Ishikawa (cell line): ENCODE results near the gene ZNF253.

Source experiments
- CEBPB ChIP-seq: IDR thresholded peaks from 2 replicates; pipeline ENCODE4 v1.6.1; 2012
- CREB1 ChIP-seq: IDR thresholded peaks from 2 replicates; pipeline ENCODE4 v1.6.1; 2012; ENCODE audit warnings: low read depth
- EGR1 ChIP-seq: IDR thresholded peaks from 2 replicates; pipeline ENCODE4 v1.6.1; 2012
- EP300 ChIP-seq: IDR thresholded peaks from 2 replicates; pipeline ENCODE4 v1.6.1; 2012; ENCODE audit warnings: borderline replicate concordance
- FOXM1 ChIP-seq: IDR thresholded peaks from 2 replicates; pipeline ENCODE4 v1.6.1; 2012; ENCODE audit warnings: low read depth, borderline replicate concordance
- NFIC ChIP-seq: IDR thresholded peaks from 2 replicates; pipeline ENCODE4 v1.6.1; 2012
- RAD21 ChIP-seq: IDR thresholded peaks from 2 replicates; pipeline ENCODE4 v1.6.1; 2012; ENCODE audit warnings: low read depth
- TAF1 ChIP-seq: IDR thresholded peaks from 2 replicates; pipeline ENCODE4 v1.6.1; 2012; ENCODE audit warnings: low read depth, mild to moderate bottlenecking
- TCF12 ChIP-seq: IDR thresholded peaks from 2 replicates; pipeline ENCODE4 v1.6.1; 2012; ENCODE audit warnings: low read depth
- TEAD4 ChIP-seq: IDR thresholded peaks from 2 replicates; pipeline ENCODE4 v1.6.1; 2012
- YY1 ChIP-seq: IDR thresholded peaks from 2 replicates; pipeline ENCODE4 v1.6.1; 2012; ENCODE audit warnings: low read depth
- ZBTB7A ChIP-seq: IDR thresholded peaks from 2 replicates; pipeline ENCODE4 v1.6.1; 2012; ENCODE audit warnings: low read depth
- TF ChIP-seq, protein P1 (sequence below): IDR thresholded peaks from 2 replicates; pipeline ENCODE4 v1.6.1; 2012
- TF ChIP-seq, protein P2 (sequence below): IDR thresholded peaks from 2 replicates; pipeline ENCODE4 v1.6.1; 2012
- TF ChIP-seq, protein P3 (sequence below): IDR thresholded peaks from 2 replicates; pipeline ENCODE4 v1.6.1; 2012; ENCODE audit warnings: low read depth, mild to moderate bottlenecking

Gene ZNF253

DNA sequence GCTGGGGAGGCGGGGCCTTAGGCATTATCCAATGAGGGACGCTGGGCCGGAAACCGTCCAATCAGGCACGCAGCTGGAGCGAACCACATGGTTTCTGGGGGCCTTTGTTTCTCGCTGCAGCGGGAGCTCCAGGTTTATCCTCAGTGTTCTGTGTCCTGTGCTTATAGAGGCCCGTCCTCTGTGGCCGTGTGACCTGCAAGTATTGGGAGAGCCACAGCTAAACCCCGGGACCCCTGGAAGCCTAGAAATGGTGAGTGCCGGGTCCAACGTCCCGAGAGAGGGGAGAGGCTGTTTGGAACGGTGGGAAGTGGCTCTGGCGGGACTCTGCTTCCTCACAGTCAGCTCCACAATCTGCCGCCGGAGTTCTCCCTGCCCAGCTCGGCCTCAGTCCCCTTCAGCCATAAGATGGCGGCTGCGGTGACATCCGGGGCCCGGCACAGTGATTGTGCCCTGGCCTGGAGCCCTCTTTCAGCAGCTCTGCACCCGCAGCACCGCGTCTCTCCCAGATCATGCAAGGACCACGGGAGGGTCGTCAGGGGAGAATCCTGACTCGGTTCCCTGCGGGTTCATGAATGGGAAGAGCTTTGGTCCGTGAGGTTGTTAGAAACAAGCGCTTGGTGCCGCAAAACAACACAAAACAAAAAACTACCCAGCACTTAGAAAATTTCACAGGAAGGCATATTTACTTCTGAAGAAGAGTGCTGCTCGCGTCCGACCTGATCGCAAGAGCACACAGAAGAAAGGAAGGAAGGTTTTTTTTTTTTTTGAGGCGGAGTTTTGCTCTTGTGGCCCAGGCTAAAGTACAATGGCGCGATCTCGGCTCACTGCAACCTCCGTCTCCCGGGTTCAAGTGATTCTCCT lies at the start of gene ZNF253:
Gene ZNF253 (plus strand): TSS at position 133 of the 861 bp plus-strand sequence. CDS start 115 bp downstream, at position 248.
- TF ChIP-seq FOXM1 (no peak), EP300 (no peak), YY1 (no peak), TCF12 (no peak), TEAD4 (no peak)
- TF ChIP-seq, protein P1, sequence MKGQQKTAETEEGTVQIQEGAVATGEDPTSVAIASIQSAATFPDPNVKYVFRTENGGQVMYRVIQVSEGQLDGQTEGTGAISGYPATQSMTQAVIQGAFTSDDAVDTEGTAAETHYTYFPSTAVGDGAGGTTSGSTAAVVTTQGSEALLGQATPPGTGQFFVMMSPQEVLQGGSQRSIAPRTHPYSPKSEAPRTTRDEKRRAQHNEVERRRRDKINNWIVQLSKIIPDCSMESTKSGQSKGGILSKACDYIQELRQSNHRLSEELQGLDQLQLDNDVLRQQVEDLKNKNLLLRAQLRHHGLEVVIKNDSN = no peak; the same call in 1 of the 2 replicates
- TF ChIP-seq, protein P2, sequence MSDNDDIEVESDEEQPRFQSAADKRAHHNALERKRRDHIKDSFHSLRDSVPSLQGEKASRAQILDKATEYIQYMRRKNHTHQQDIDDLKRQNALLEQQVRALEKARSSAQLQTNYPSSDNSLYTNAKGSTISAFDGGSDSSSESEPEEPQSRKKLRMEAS = 0 out of 2 replicates have a peak, but pooled peaks have one; percentile 27

DNA sequence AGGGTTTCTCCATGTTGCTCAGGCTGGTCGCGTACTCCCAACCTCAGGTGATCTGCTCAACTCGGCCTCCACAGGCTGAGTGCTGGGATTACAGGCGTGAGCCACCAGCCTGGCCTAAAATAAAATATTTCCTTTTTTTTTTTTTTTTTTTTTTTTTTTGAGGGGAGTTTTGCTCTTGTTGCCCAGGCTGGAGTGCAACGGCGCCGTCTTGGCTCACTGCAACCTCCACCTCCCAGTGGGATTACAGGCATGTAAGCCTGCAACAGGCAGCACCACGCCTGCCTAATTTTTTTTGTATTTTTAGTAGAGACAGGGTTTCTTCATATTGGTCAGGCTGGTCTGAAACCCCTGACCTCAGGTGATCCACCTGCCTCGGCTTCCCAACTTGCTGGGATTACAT lies 49.0 kb upstream of the ZNF253 start:
- no peak for TF ChIP-seq FOXM1
- no peak for TF ChIP-seq CREB1
- TF ChIP-seq TCF12 = no peak
- no peak for TF ChIP-seq RAD21
- TF ChIP-seq, protein P3, sequence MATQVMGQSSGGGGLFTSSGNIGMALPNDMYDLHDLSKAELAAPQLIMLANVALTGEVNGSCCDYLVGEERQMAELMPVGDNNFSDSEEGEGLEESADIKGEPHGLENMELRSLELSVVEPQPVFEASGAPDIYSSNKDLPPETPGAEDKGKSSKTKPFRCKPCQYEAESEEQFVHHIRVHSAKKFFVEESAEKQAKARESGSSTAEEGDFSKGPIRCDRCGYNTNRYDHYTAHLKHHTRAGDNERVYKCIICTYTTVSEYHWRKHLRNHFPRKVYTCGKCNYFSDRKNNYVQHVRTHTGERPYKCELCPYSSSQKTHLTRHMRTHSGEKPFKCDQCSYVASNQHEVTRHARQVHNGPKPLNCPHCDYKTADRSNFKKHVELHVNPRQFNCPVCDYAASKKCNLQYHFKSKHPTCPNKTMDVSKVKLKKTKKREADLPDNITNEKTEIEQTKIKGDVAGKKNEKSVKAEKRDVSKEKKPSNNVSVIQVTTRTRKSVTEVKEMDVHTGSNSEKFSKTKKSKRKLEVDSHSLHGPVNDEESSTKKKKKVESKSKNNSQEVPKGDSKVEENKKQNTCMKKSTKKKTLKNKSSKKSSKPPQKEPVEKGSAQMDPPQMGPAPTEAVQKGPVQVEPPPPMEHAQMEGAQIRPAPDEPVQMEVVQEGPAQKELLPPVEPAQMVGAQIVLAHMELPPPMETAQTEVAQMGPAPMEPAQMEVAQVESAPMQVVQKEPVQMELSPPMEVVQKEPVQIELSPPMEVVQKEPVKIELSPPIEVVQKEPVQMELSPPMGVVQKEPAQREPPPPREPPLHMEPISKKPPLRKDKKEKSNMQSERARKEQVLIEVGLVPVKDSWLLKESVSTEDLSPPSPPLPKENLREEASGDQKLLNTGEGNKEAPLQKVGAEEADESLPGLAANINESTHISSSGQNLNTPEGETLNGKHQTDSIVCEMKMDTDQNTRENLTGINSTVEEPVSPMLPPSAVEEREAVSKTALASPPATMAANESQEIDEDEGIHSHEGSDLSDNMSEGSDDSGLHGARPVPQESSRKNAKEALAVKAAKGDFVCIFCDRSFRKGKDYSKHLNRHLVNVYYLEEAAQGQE = no peak
- TF ChIP-seq YY1 = no peak
- no peak for TF ChIP-seq EGR1
- no peak for TF ChIP-seq TEAD4
- TF ChIP-seq, protein P2 = no peak
- no peak for TF ChIP-seq TAF1
- TF ChIP-seq, protein P1 = no peak
- no peak for TF ChIP-seq EP300
- TF ChIP-seq CEBPB = no peak
- no peak for TF ChIP-seq NFIC
- TF ChIP-seq ZBTB7A = no peak

DNA sequence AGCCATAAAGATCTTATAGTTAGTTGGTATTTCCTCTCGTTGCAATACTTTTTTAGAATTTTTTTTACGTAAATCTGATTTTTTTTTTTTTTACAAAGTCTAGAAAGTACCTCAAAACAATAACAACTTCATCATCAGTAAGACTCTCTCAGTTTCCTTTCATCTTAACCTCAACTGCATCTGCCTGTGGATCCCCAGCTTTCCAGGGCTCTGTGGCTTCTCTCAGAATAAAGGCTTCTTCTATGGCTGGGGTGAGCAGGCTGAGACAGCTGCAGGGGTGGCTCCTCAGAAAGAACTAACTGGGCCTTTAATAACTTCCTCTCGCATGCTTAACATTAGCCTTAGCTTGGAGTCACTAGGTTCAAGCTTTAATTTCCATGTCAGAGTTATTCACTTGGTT lies 48.3 kb upstream of the ZNF253 start:
- TF ChIP-seq RAD21 = no peak
- TF ChIP-seq EP300 = no peak
- TF ChIP-seq NFIC = no peak
- TF ChIP-seq, protein P2 = no peak
- no peak for TF ChIP-seq CREB1
- no peak for TF ChIP-seq YY1
- no peak for TF ChIP-seq CEBPB
- TF ChIP-seq, protein P3 = no peak
- TF ChIP-seq, protein P1 = no peak
- no peak for TF ChIP-seq TAF1
- TF ChIP-seq TEAD4 = no peak
- TF ChIP-seq TCF12 = no peak
- no peak for TF ChIP-seq ZBTB7A

DNA sequence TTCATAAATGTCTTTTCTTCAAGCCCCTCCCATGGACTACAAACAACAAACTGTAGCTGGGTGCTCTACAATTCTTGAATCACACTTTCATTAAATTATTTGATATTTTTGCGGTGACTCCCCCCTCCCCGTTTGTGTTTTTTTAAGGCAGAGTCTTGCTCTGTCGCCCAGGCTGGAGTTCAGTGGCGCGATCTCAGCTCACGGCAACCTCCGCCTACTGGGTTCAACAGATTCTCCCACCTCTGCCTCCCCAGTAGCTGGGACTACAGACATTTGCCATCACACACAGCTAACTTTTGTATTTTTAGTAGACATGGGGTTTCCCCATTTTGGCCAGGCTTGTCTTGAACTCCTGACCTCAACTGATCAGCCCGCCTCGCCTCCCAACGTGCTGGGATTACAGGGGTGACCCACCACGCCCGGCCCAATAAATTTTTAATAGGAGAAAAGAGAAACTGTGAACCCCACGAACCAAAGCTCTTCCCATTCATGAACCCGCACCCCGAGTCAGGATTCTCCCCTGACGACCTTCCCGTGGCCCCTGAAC lies 44.8 kb upstream of the ZNF253 start:
- TF ChIP-seq CEBPB = no peak
- no peak for TF ChIP-seq TCF12
- no peak for TF ChIP-seq EGR1
- TF ChIP-seq RAD21 = no peak
- no peak for TF ChIP-seq NFIC
- no peak for TF ChIP-seq ZBTB7A

DNA sequence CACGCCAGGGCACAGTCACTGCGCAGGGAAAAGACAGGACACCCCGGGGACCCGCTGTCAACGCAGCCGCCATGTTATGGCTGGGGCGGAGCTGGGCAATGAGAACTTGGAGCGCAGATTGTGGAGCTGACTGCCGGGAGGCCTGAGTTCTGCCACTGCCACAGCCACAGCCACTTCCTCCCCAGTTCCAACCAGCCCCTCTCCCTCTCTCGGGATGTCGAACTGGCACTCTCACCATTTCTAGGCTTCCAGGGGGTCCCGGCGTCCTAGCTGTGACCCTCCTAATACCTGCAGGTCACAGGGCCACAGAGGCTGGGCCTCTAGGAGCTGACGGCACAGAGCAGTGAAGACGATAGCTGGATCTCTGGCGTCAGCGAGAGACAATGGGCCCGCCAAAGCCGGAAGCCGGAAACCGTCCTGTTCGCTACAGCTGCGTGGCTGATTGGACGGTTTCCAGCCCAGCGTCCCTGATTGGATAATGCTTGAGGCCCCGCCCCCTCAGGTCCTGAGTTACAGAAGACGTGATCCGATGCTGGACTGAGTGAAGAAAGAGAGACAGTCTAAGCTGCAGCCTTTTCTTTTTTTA lies 44.2 kb upstream of the ZNF253 start, which contains the start of gene ZNF506:
Gene ZNF506 (minus strand): TSS at position 385 of the 586 bp plus-strand sequence. CDS start 147 bp downstream, at position 238.
- no peak for TF ChIP-seq TCF12
- TF ChIP-seq TAF1 = no peak
- no peak for TF ChIP-seq RAD21
- TF ChIP-seq NFIC = no peak
- TF ChIP-seq EGR1 = no peak
- TF ChIP-seq YY1 = no peak
- TF ChIP-seq ZBTB7A = no peak
- no peak for TF ChIP-seq CREB1
- TF ChIP-seq, protein P2 = no peak
- TF ChIP-seq, protein P1 = no peak
